ENCODE data around the gene RTP5. TPM values are rescaled to one million over a fixed set of nuclear protein-coding genes. Genes with fewer than 3 reads are reported as not detected.
A peak's percentile ranks its signal among the peaks of the same experiment; 100 is the strongest.

Gene RTP5
- total RNA-seq, 3 donors from 2014 or later = not detected

- intact Hi-C loops (cut with DNase I, micrococcal nuclease) = no loop called here
- Histone ChIP-seq H3K36me3 (ENCODE audit: low read depth) (no peaks in the 10 kb centered on the region), H3K4me1 (ENCODE audit: low read depth) (peaks cover 19% of the 10 kb centered on the region), H3K4me3 (no peak overlapping the region), H3K9me3 (no peaks in the 10 kb centered on the region)
- no peak for ATAC-seq
- no peak for TF ChIP-seq CTCF (IDR thresholded peaks at IDR 0.05)
- DNase-seq = no peak
These were observed 6.6 kb upstream of the RTP5 start for GRCh38 chr2:241862775-241863535.

DNA sequence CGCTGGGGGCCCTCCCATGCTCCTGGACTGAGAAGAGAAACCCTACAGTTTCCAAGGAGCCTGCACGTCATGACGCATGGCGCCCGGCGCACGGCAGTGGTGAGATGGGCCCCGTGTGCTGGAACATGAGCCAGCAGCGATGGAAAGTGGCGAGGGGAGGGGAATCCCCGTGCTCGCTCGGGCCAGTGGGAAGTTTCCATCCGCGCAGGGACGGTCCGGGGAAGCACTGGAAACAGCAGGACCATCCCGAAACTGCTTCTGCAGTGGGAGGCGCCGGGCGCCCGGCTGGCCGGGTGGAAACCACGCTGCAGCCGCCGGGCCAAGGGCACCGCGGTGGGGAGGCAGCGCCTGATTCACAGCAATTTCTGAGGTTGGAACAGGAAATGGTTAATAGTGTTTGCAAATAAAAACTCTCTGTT lies 6.0 kb upstream of the RTP5 start:
- Histone ChIP-seq H3K4me1 (ENCODE audit: low read depth) (peaks cover 19% of the 10 kb centered on the region), H3K36me3 (ENCODE audit: low read depth) (no peaks in the 10 kb centered on the region), H3K4me3 (no peak overlapping the region), H3K9me3 (no peaks in the 10 kb centered on the region)
- DNase-seq (no peak), ATAC-seq (peak; percentile 9)
- intact Hi-C loops (cut with DNase I, micrococcal nuclease) = no loop called here
- no peak for TF ChIP-seq CTCF (IDR thresholded peaks at IDR 0.05)

DNA sequence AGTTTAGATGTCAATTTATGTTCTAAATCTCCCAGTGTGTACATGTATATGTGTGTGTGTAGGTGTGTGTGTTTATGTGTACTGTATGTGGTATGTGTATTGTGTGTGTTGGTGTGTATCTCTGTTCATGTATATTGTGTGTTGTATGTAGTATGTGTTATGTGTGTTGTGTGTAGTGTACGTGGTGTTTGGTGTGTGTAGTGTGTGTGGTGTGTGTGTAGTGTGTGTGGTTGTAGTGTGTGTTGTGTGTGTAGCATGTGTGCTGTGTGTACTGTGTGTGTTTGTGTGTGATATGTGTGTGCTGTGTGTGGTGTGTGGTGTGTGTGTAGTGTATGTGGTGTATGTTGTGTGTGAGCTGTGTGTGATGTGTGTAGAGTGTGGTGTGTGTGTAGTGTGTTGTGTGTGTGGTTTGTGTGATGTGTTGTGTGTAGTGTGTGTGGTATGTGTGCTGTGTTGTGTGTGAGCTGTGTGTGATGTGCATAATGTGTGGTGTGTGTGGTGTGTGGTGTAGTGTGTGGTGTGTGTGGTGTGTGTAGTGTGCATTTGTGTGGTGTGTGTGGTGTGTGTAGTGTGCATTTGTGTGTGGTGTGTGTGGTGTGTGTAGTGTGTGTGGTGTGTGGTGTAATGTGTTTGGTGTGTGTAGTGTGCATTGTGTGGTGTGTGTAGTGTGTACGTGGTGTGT lies 5.2 kb upstream of the RTP5 start:
- H3K4me3 ChIP-seq = no peak overlapping the region
- no peak for TF ChIP-seq CTCF (IDR thresholded peaks at IDR 0.05)
- H3K4me1 ChIP-seq (ENCODE audit: low read depth) = peaks cover 14% of the 10 kb centered on the region
- no peaks in the 10 kb centered on the region for H3K36me3 ChIP-seq (ENCODE audit: low read depth)
- ATAC-seq (no peak), DNase-seq (no peak)
- H3K9me3 ChIP-seq = no peaks in the 10 kb centered on the region
- intact Hi-C loops (cut with DNase I, micrococcal nuclease) = no loop called here

GRCh38 chr2:241864850-241865213 lies 4.7 kb upstream of the RTP5 start:
- ATAC-seq = no peak
- no peak for DNase-seq
- H3K4me1 ChIP-seq (ENCODE audit: low read depth) = peaks cover 9% of the 10 kb centered on the region
- H3K9me3 ChIP-seq = no peaks in the 10 kb centered on the region
- no peaks in the 10 kb centered on the region for H3K36me3 ChIP-seq (ENCODE audit: low read depth)
- TF ChIP-seq CTCF (IDR thresholded peaks at IDR 0.05) = no peak
- H3K4me3 ChIP-seq = no peak overlapping the region
- intact Hi-C loops (cut with DNase I, micrococcal nuclease) = no loop called here

- TF ChIP-seq CTCF (IDR thresholded peaks at IDR 0.05) = no peak
- Histone ChIP-seq H3K4me3 (no peak overlapping the region), H3K4me1 (ENCODE audit: low read depth) (peaks cover 2% of the 10 kb centered on the region), H3K9me3 (no peaks in the 10 kb centered on the region), H3K36me3 (ENCODE audit: low read depth) (no peaks in the 10 kb centered on the region)
- intact Hi-C loops (cut with DNase I, micrococcal nuclease) = no loop called here
- no peak for ATAC-seq
- no peak for DNase-seq
These were observed 4.0 kb upstream of the RTP5 start for GRCh38 chr2:241865416-241865956.

All from mucosa of descending colon (tissue), 3 donors.